ENCODE data around the gene BIRC2.

Gene BIRC2

DNA sequence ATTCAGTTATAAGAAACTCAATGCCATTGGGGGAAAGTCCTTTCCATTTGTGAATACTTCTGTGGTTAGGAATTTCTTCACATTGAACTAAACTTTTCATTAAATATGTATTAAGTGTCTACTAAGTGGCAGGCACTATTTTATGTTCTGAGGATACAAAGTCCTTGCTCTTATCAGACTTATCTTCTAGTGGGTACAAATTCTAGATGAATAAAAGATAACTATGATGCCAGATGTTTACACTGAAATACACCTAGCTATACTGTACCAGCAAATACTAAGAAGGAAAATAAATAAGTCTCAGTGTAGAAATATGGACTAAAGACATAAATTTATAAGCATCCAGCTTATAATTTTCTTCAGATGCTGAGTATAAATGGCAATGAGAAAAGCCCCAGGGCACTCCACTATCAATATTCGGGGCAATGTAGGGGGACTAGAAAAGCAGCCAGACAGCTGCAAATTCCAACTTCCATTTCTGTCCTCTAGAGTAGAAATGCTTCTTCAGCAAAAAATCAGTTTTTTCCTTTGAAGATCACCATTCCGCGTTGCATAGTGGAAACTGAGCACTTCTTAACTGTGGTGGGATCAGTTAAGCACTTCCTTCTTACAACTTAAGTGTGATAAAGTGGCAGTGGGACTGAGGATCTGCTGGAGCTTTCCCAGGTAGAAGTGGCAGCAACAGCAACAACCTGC lies 41.5 kb upstream of the BIRC2 start:
- no peak overlapping the region for H3K4me3 ChIP-seq (ENCODE audit: low read length)
- H3K79me2 ChIP-seq (ENCODE audit: control insufficient read depth, low read length): no peaks in the 10 kb centered on the region
- peaks cover 5% of the 10 kb centered on the region; the same call in 1 of the 2 replicates for H3K9me3 ChIP-seq (ENCODE audit: control insufficient read depth, insufficient read depth, low read length)
- H3K4me2 ChIP-seq (ENCODE audit: low read length): no peak overlapping the region
- H3K9me2 ChIP-seq (replicated peaks; ENCODE audit: control insufficient read depth, low read length): no peaks in the 10 kb centered on the region
- no peaks in the 10 kb centered on the region for H4K20me1 ChIP-seq (ENCODE audit: control insufficient read depth, insufficient read depth, low read depth, low read length)
- TF ChIP-seq, protein P1, sequence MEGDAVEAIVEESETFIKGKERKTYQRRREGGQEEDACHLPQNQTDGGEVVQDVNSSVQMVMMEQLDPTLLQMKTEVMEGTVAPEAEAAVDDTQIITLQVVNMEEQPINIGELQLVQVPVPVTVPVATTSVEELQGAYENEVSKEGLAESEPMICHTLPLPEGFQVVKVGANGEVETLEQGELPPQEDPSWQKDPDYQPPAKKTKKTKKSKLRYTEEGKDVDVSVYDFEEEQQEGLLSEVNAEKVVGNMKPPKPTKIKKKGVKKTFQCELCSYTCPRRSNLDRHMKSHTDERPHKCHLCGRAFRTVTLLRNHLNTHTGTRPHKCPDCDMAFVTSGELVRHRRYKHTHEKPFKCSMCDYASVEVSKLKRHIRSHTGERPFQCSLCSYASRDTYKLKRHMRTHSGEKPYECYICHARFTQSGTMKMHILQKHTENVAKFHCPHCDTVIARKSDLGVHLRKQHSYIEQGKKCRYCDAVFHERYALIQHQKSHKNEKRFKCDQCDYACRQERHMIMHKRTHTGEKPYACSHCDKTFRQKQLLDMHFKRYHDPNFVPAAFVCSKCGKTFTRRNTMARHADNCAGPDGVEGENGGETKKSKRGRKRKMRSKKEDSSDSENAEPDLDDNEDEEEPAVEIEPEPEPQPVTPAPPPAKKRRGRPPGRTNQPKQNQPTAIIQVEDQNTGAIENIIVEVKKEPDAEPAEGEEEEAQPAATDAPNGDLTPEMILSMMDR (IDR thresholded peaks at IDR 0.05; ENCODE audit: low read depth, low read length, poor library complexity, severe bottlenecking): no peak
- no peak for TF ChIP-seq EZH2phosphoT487 (IDR thresholded peaks at IDR 0.05; ENCODE audit: borderline replicate concordance, low read length)
- no peaks in the 10 kb centered on the region for H3K36me3 ChIP-seq (ENCODE audit: control insufficient read depth, low read length)
- H3K27ac ChIP-seq (ENCODE audit: low read depth, low read length): no peak overlapping the region
- H3K27me3 ChIP-seq (ENCODE audit: control insufficient read depth, low read length): no peaks in the 10 kb centered on the region
- H3K4me1 ChIP-seq (ENCODE audit: control insufficient read depth, low read length): peaks cover 25% of the 10 kb centered on the region
- H3F3A ChIP-seq (ENCODE audit: control insufficient read depth, insufficient read depth): no peaks in the 10 kb centered on the region

DNA sequence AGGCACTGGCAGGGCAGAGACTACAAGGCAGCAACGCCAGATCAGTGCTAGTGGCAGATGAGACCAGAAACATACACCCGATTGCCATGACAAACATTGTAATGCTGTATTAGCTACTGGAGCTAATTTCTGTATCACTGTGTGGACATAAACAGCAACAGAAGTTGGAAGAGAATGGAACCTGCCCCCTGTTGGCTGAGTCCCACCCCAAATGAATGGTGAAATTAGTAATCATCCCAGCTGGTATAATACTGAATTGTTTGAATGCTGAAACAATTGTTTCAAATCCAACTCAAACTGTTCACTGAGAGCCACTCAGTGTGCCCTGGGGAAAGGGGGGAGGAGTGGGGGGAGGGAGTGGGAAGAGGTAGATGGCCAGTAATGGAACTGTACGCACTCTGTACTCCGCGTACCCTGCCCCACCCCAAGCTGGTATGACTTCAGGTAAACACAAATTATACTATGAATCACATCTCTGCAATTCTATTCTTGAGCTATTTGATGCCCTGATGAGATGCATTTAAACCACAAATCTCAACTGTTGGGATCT lies 40.9 kb upstream of the BIRC2 start:
- no peak for TF ChIP-seq EZH2phosphoT487 (IDR thresholded peaks at IDR 0.05; ENCODE audit: borderline replicate concordance, low read length)
- TF ChIP-seq, protein P1 (IDR thresholded peaks at IDR 0.05; ENCODE audit: low read depth, low read length, poor library complexity, severe bottlenecking): peak; percentile 39
- Histone ChIP-seq H3K9me3 (ENCODE audit: control insufficient read depth, insufficient read depth, low read length) (peaks cover 5% of the 10 kb centered on the region; the same call in 1 of the 2 replicates), H3K4me2 (ENCODE audit: low read length) (peak overlapping the region; percentile 55), H3K27me3 (ENCODE audit: control insufficient read depth, low read length) (no peaks in the 10 kb centered on the region), H3K4me1 (ENCODE audit: control insufficient read depth, low read length) (peaks cover 25% of the 10 kb centered on the region), H3K9me2 (replicated peaks; ENCODE audit: control insufficient read depth, low read length) (no peaks in the 10 kb centered on the region), H3K4me3 (ENCODE audit: low read length) (peak overlapping the region; percentile 42), H3K79me2 (ENCODE audit: control insufficient read depth, low read length) (no peaks in the 10 kb centered on the region), H4K20me1 (ENCODE audit: control insufficient read depth, insufficient read depth, low read depth, low read length) (no peaks in the 10 kb centered on the region), H3F3A (ENCODE audit: control insufficient read depth, insufficient read depth) (no peaks in the 10 kb centered on the region), H3K36me3 (ENCODE audit: control insufficient read depth, low read length) (no peaks in the 10 kb centered on the region), H3K27ac (ENCODE audit: low read depth, low read length) (peak overlapping the region; percentile 31)

DNA sequence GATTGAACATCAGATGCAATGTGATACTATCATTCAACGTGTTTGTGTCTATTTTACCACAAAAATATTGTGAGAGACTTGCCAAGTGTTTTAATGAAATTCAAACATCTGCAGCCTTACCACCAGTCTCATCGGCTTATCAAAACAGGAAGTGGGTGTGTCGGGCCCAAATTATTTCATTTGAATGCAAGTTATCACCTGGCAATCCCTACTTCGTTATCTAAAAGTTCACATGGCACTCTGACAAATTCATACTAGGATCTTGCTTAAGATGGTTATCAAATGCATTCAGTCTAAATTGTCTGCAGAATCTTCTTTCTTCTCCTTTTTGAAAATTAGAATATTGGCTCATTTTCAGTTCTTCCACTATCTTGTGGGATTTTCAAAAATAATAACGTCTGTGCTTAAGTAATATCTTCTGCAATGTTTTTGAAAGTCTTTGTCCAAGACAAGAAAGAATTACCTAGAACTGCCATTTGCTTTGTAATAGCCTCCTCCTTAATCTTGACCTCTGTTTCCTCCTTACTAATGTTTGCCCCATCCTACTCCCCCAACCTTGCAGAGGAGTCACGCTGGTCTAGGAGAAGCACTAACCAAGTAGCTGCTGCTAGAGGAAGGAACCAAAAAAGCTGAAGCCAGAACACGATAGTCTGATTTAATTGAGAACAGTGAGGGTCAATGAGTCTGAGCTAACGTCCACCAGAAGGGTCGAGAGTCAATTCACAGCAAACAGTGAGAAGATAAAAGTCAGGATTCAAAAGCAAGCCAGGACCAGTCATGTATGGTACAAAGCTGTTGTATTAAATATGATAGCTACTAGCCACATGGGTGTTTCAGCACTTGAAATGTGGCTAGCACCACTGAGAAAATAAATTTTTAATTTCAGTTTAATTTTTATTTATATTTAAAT lies 39.9 kb upstream of the BIRC2 start:
- peak overlapping the region; percentile 55 for H3K4me2 ChIP-seq (ENCODE audit: low read length)
- peak overlapping the region; percentile 31 for H3K27ac ChIP-seq (ENCODE audit: low read depth, low read length)
- H3K4me3 ChIP-seq (ENCODE audit: low read length): peak overlapping the region; percentile 42

More for the DNA sequence above, 39.9 kb upstream of the BIRC2 start:
- Histone ChIP-seq H3K79me2 (ENCODE audit: control insufficient read depth, low read length) (no peaks in the 10 kb centered on the region), H3K9me2 (replicated peaks; ENCODE audit: control insufficient read depth, low read length) (no peaks in the 10 kb centered on the region), H4K20me1 (ENCODE audit: control insufficient read depth, insufficient read depth, low read depth, low read length) (no peaks in the 10 kb centered on the region), H3K4me1 (ENCODE audit: control insufficient read depth, low read length) (peaks cover 25% of the 10 kb centered on the region), H3K9me3 (ENCODE audit: control insufficient read depth, insufficient read depth, low read length) (no peaks in the 10 kb centered on the region), H3K27me3 (ENCODE audit: control insufficient read depth, low read length) (no peaks in the 10 kb centered on the region), H3F3A (ENCODE audit: control insufficient read depth, insufficient read depth) (no peaks in the 10 kb centered on the region), H3K36me3 (ENCODE audit: control insufficient read depth, low read length) (no peaks in the 10 kb centered on the region)
- TF ChIP-seq EZH2phosphoT487 (IDR thresholded peaks at IDR 0.05; ENCODE audit: borderline replicate concordance, low read length): no peak
- TF ChIP-seq, protein P1 (IDR thresholded peaks at IDR 0.05; ENCODE audit: low read depth, low read length, poor library complexity, severe bottlenecking): no peak
